NCI-H82 treated with DMSO at 0.1 percent for 48 hours (cell line): Measurements from ENCODE around the gene FALEC.
A peak's percentile ranks its signal among the peaks of the same experiment; 100 is the strongest.

ENCODE experiments used
- DNase-seq: peaks from one replicate; lab custom pipeline; 2025; ENCODE audit not compliant: unreplicated experiment; lab: John Stamatoyannopoulos, UW

Gene FALEC

DNA sequence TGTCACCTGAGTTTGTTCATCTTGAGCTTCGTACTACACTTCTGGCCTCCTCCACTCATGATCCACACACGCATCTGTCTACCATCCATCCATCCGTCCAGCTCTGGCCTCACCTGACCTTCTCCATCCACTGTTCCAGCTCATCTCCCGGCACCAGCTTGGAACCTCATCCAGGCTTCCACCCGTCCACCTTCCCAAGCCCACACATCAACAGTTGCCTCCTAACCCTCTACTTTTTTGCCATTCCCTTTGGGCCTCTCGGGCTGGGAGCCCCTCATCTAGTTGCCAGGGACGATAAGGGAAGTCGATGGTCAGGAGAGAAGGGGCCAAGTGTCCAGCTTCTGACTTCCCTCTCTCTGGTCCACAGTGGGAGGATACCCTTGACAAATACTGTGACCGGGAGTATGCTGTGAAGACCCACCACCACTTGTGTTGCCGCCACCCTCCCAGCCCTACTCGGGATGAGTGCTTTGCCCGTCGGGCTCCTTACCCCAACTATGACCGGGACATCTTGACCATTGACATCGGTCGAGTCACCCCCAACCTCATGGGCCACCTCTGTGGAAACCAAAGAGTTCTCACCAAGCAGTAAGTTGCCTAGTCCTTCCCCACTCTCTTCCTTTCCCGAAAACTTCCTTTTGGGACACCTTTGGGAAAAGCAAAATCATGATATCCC lies 3.4 kb upstream of the FALEC start:
- DNase-seq = no peak

DNA sequence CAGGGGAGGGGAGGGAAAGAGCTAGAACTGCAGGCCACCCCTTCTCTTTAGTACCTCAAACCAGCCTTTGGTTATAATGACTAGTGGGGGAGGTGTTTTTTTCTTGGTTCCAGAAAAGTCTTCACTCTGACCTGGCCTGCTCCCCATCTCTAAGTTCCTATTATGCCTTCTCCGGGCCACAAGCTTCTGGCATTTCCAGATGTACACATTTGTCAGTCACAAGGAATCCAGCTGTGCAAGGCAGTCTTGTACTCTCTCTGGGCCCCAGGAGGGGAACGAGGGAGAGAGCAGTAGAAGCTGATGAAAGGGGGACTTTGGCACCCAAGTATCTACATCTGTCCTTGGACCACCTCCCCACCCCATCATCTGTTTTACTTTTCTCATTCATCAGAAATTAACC lies 2.7 kb upstream of the FALEC start:
- DNase-seq = no peak

DNA sequence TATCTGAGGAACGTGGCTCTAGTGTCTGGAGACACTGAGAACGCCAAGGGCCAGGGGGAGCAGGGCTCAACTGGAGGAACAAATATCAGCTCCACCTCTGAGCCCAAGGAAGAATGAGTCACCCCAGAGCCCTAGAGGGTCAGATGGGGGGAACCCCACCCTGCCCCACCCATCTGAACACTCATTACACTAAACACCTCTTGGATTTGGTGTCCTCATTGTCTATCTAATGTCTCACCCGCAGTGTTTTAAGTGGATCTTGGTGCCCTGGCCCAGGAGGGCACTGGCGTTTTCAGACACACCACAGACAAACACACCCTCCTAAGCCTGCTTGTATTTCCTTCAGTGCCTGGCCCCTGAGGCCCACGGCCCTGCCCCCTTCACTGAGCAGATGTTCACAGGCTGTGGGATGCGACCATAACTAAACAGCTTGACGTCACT lies 2.2 kb upstream of the FALEC start:
- DNase-seq = peak; percentile 34

DNA sequence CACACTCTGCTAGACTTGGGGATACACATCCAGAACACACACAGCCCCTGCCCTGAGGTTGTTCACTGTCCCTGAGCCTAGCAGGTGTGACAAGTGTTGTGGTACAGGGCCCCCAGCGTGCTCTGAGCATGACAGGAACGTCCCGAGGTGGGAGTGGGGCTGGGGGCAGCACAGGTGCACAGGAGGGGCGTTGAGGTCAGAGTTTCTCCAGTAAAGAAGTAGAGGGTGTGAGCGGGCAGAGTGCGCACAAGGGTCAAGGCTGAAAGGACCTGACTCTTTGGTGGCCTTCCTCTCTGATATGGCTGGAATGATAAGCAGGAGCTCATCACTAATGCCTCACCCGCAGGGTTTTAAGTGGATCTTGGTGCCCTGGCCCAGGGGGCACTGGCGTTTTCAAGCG lies 1.3 kb upstream of the FALEC start:
- no peak for DNase-seq

DNA sequence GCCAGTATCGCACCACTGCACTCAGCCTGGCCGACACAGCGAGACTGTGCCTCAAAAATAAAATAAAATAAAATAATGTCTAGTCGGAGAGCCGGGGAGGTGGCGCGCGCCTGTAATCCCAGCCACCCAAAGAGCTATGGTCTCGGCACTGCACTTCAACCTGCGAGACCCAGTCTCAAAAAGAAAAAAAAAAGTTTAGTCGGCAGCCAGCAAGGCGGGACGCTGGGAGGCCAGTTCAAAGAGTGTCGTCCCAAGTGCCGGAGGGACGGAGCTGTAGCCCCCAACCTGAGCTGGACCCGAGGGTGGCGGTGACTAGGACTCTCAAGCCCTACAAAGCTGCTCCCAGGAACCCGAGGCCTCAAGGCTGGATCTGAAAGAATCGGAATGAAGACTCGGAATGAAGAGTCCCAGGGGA lies 632 bp upstream of the FALEC start:
- no peak for DNase-seq

DNA sequence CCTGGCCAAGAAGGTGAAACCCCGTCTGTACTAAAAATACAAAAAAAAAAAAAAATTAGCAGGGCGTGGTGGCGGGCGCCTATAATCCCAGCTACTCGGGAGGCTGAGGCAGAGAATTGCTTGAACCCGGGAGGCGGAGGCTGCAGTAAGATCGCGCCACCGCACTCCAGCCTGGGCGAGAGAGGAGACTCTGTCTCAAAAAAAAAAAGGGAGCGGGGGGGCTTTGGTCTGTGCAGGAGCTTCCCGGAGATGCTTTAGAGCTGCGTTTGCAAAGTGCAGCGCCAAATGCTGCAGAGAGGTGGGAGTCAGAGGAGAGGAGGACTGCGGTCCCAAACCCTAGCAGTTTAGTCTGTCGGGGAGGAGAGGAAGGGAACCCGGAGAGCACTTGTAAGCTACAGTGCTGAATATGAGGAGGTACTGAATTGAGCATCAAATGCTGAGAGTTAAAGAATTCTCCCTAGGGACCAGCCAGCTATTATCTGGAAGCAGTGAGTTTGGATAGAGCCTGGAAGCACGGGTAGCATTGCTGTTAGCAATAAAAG lies 569 bp downstream of the FALEC start:
- DNase-seq = peak; percentile 23

DNA sequence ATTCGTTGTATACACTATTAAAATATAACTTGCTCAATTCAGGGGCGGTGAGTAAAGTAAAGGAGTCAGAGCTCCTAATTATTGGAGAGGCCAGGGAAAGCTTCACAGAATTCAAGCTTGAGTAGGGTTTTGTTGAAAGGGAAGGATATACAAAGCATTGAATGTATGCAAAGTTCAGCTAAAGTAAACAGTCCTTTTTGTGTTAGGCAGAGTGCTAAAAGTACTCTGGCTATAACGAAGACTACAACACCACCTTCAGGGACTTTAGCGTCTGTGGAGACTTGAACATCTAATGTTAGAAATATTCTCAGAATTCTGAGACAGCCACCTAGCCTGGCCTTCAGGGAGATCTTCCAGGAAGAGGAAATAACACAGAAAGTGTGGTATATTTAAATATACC lies 1.1 kb downstream of the FALEC start:
- no peak for DNase-seq

DNA sequence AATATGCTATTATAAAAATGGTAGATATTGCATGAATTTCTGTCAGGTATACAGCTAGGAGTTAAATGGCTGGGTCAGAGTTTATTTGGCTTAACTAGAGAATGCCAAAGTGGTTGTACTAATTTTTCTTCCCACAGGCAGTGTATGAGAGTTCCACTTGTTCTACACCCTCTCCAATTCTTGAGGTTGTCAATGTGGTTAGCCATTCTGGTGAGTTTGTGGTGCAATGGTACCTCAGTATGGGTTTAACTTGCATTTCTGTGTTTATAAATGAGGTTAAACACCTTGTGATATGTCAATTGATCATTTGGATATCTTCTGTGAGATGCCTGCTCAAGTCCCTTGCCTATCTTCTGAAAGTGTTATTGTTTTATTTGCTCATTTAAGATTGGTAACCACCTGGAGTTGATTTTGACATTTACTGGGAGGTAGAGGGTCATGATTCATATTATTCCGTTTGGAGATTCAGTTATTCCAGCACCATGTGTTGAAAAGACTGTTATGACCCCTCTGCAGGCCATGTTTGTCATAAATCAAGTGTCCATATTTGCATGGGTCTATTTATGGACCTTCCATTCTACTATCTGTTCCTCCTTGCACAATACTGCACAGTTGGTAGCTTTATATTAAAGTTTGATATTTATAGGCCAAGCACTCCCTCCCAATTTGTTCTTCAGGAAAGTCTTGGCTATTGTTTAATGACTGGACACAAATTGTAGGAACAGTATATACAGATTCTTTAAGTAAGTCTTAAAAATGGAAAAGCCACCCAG lies 5.8 kb downstream of the FALEC start:
- no peak for DNase-seq

DNA sequence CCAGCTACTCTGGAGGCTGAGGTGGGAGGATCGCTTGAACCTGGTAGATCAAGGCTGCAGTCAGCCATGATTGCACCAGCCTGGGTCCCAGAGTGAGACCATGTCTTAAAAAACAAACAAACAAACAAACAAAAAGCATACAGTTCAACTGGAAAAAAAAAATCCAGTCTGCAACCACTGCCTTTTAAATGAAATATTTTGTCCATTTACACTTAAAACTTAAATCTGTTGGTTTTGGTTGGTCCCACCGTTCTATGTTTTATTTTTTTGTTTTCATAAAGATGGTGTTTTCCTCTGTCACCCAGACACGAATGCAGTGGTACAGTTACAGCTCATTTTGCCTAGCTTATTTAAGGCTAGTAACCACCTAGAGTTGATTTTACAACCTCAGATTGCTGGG lies 9.8 kb downstream of the FALEC start:
- no peak for DNase-seq

DNA sequence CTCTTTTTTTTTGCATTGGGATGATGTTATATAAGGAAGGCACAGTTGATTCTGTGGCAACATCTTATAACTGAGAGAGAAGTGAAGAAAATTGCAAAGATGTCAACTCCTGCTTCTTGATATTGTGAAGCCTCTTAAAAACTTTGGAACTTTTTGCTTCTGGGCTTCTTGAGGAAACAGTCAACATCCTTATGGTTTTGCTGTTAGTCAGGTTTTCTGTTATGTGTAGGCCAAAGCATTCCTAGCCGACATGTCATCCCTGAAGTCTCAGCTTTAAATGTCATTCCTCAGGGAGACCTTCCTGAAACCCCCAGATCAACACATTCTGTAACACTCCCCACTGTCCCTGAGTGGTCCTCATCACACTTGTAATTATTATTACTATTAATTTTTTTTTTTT lies 12.6 kb downstream of the FALEC start:
- DNase-seq = no peak

DNA sequence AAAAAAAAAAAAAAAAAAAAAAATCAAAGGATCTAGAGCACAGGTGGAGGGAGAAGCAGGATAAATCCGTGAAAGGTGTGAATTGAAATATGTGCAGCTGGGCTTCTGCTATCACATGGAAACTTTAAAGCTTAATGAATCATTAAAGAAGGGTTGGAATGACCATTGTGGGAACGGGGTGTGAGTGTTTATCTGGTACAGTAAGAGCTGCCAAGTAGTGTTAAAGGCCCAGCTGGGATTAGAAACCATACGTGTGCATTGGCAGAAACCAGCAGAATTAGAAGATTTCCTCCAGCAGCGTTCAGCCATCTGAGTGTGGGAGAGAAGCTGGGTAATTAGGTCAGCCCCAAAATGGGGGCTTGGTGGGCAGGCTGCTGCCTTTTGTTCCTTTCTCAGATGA lies 13.5 kb downstream of the FALEC start:
- no peak for DNase-seq

DNA sequence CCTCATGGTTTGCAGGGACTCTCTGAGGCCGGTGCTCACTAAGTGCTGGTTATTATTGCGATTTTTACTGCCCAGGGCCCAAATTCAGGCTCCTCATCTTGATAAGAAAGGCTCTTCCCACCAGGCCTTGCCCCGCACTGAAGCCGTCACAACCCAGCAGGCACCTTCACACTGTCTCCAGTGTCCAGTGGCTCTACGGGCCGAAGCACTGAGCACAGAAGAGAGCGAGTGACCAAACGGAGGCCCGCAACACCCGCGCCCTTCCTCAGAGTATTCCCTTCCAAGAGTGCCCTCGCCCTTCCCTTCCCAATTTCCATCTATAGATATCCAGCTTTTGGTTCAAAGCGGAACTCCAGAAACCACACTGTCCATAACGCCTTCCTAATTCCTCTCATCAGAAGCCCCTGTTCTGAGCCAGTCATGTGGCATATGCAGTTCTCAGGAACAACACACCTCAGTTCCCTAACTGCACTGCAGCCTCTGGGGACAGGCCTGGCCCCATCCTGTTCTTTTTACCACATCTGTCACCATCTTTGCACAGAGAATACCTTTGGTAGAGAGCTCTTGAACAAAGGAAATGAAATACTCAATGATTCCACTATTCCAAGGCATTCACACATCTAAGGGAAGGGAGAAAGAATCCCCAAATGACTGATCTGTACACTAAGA lies 15.1 kb downstream of the FALEC start:
- DNase-seq = no peak

DNA sequence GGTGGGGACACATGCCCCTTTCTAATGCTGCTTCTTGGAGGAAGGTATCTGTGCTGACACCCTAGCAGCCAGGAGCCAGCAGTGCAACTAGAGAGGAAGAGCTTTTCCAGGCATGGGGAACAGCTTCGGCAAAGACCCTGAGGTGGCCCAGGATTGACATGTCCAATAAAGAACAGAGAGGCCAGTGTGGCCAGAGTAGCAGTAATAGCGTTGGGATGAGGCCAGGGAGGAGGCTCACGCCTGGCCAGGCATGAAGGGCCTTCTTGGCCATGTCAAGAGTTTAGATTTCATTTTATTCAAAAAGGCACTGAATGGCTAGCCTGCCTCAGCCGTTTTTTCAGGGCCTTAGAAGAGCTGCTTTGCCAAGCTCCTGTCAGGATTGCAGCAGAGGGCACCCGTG lies 17.3 kb downstream of the FALEC start:
- no peak for DNase-seq

DNA sequence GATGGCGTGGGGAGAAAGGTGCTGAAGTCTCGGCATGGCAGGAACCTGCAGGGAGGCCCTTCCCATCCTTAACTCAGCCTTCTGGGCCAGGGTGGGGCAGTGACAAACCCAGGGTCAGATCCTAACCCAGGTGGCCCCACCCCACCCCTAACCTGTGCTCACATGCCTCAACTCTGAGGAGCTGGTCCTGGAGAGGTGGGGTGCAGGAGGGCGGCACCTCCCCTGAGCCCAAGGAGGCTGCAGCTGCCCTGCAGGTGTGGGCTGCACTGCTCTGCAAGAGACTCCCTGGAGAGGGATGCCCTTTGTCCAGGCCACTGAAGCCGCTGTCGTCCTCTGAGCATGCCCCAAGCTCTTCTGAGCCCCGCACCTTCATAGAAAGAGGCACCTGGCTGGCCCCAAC lies 18.4 kb downstream of the FALEC start:
- no peak for DNase-seq

DNA sequence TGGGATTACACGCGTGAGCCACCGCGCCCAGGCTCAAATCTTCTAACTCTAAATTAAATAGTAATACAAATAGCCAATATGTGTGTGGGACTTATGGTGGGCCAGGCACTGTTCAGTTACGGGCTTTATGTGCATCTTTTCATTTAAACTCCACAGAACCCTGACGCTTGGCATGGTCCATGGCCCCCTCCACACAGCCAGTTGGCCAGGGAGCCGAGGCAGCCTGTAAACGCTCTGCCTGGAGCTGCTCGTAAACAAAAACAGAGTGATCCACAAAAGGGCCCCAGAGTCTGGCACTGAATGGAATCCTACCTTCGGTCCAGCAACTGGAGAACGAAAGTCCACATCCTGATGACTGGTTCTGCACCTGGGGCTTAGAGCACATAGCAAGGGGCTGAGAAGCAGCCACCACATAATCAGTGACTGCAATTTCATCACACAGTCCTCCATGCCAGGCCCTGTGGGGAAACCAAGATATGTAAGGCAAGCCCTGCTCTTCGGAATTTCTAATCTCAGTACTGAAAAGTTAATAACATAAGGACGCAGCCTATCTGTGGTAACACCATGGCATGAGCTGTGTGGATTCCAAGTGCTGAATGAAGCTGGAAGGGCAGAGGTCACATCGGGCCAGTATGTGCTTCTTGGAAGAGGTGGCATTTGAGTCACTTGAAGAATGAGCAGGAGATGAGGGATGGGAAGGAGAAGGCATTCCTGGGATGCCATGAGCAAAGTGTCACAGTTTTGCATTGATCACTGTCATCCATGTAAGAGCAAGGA lies 20.1 kb downstream of the FALEC start:
- DNase-seq = no peak

DNA sequence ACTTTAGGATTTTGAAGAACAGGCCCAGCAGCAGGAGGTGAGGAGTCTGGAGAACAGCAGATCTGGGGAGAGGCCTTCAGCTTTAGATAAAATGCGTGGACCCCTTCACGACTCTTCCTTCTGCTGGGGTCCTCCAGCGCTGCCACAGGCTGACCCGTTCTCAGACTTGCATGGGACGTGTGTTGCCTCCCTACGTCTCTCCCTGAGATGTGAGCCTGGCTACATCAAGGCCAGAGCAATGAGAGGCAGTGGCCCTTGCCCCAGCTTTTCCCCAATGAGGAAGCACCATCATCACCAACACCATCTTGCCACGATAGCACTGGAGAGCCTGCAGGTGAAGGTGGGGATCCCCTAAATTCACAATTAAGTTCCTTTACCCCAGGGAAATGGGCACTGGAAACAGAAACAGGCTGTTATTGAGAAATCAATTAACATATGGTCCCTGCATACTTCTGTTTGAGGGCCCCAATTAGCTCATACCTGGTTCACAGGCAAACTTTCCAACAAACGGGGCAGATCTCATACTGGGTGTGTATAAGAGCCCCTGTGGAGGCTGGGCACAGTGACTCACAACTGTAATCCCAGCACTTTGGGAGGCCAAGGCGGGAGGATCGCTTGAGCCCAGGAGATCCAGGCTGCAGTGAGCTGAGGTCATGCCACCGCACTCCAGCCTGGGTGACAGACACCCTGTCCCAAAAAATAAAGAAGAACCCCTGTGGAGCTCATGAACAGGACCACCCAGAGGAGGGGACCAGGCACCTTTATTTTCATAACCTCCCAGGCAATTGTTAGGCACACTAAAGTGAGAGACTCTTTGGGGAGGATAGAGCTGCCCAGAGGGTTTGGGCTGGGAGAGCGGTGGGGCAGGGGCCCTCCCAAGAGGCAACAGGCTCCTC lies 21.5 kb downstream of the FALEC start:
- DNase-seq = no peak

DNA sequence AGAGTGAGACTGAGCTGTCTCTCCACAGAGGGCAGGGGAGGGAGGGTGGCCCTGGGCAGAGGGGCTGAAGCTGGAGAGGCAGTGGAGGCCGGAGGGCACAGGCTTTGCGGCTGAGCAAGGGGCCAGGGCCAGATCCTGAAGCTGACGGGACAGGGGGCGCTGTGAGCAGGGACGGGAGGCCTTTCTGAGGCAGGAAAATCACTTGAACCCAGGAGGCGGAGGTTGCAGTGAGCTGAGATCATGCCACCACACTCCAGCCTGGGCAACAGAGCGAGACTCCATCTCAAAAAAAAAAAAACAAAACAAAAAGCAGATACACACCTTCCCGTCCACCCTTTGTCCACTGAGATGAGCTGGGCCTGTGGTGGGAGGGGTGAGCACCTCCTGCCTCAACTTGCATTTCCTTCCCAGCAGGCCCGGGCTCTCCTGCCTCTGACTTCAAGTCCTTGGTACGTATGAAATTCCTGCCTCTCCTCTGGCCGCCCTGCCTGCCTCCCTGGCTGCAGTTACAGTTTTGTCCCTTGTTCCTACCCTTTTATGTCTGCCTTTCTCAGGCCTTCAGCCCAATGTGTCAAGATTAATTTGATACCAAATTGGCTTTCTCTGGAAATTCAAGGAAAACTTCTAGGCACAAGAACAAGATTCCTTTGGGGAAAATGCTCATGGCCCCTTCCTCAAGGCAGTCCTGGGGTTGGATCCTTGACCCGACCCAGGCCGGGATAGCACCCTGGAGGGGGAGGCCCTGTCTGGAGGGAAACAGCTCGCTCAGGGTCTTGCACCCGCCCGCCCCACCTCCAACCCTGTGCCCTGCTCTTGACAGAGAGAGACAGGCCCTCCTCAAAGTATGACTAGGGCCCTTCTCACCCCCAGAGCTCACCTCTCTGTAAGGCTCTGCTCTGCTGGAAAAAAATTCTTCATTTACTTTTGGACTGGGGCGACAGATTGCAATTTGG lies 22.5 kb downstream of the FALEC start:
- no peak for DNase-seq

DNA sequence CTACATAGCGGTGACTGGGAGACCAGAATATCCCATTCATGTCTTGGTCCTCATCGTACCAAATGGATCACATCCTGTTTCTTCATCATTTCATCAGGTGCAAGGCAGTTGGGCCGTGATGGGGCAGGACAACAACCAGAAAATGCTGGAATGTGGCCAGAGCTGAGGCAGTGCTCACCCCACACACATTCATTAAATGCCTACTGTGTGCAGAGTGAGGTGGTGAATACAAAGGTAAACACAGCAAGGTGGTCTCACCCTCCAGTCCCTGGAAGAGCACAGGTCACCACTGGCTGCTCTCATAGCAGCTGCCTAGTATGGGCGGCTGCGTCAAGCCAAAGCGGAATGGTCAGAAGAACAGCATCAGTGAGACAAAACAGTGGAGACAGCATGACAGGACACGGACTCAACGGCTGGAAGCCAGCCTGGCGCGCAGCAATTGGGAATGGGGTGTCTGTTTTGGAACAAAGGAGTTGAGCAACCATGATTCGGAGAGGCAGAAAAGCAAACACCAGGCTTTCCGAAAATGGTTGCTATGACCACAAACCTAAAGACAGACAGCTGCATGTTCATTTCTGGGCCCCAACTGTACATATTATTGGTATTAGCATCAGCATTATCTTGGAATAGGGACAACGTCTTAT lies 28.1 kb downstream of the FALEC start:
- no peak for DNase-seq

DNA sequence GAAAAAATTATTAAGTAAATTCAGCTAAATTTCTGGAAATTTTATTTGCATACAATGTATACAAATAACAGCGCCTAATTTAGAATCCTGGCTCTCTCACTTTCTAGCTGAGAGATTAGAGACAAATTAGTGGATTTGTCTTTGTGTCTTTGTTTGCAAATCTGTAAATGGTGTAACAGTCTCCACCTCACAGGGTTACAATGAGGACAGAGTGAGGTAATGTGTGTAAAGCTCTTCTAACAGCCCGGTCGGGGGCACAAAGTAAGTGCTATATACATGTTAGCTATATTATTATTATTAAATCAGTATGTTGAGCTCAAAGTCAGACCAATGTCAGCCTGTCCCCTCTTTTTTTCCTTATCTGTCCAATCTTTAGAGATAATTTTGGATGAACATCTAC lies 28.7 kb downstream of the FALEC start:
- DNase-seq = no peak
